ENCODE measurements around the gene GUCA2B. TPM values are rescaled to one million over a fixed set of nuclear protein-coding genes. Genes with fewer than 3 reads are reported as not detected.

Gene GUCA2B
- total RNA-seq, 1 donor from 2014 or later, result not detected

GRCh38 chr1:42173155-42173933 lies 20.1 kb downstream of the GUCA2B start:
- Mint-ChIP-seq H3K36me3 (ENCODE audit: unreplicated experiment) (peaks cover 2% of the 10 kb centered on the region), H3K4me3 (ENCODE audit: unreplicated experiment) (no peak overlapping the region), H3K27me3 (ENCODE audit: unreplicated experiment) (no peaks in the 10 kb centered on the region), H3K27ac (ENCODE audit: unreplicated experiment) (no peak overlapping the region), H3K9me3 (ENCODE audit: unreplicated experiment) (no peaks in the 10 kb centered on the region), H3K4me1 (ENCODE audit: unreplicated experiment) (peaks cover 2% of the 10 kb centered on the region)
- TF ChIP-seq, protein P1, sequence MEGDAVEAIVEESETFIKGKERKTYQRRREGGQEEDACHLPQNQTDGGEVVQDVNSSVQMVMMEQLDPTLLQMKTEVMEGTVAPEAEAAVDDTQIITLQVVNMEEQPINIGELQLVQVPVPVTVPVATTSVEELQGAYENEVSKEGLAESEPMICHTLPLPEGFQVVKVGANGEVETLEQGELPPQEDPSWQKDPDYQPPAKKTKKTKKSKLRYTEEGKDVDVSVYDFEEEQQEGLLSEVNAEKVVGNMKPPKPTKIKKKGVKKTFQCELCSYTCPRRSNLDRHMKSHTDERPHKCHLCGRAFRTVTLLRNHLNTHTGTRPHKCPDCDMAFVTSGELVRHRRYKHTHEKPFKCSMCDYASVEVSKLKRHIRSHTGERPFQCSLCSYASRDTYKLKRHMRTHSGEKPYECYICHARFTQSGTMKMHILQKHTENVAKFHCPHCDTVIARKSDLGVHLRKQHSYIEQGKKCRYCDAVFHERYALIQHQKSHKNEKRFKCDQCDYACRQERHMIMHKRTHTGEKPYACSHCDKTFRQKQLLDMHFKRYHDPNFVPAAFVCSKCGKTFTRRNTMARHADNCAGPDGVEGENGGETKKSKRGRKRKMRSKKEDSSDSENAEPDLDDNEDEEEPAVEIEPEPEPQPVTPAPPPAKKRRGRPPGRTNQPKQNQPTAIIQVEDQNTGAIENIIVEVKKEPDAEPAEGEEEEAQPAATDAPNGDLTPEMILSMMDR (IDR thresholded peaks at IDR 0.05), result peak; percentile 97
- DNase-seq (ENCODE audit: extremely low spot score, unreplicated experiment), result no peak

- TF ChIP-seq, protein P1 (IDR thresholded peaks at IDR 0.05), result no peak
- Mint-ChIP-seq H3K4me1 (ENCODE audit: unreplicated experiment) (peaks cover 2% of the 10 kb centered on the region), H3K4me3 (ENCODE audit: unreplicated experiment) (no peak overlapping the region), H3K27me3 (ENCODE audit: unreplicated experiment) (no peaks in the 10 kb centered on the region), H3K36me3 (ENCODE audit: unreplicated experiment) (peaks cover 2% of the 10 kb centered on the region), H3K27ac (ENCODE audit: unreplicated experiment) (no peak overlapping the region), H3K9me3 (ENCODE audit: unreplicated experiment) (no peaks in the 10 kb centered on the region)
- DNase-seq (ENCODE audit: extremely low spot score, unreplicated experiment), result no peak
Observed at GRCh38 chr1:42173961-42174735, 20.9 kb downstream of the GUCA2B start.

DNA sequence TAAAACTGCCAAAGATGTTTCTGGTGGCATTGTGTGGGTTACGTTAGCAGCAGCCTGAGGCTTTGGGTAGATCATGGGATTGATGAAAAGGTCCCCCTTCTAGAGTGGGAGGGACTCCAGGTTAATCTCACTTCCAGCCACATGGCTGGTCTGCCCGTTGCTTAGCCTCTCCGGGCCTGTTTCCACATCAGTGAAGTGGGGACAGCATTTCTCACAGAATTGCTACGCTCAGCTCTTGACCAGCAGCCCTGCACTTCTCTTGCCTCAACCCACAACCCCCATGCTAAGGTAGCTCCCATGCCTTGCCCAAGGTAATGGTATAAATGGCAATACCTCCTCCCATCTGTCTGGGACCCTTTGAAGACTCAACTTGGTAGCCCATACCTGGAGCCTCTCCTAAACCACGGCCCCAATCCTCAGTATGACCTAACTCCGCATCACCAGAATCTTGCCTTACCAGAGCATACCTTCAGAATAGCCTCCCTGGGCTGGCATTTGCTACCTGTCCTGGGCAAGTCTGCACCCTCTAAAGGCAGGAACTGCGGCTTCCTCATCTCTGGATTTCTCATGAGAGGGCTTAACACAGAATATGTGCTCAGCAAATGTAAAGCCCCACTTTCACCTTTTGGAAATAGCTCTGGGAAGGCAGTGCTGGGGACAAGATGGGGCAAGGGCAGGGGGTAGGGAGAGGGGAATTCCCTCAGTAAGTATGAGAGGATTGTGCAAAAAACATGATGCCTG lies 22.3 kb downstream of the GUCA2B start:
- H3K9me3 Mint-ChIP-seq (ENCODE audit: unreplicated experiment), result no peaks in the 10 kb centered on the region
- H3K27ac Mint-ChIP-seq (ENCODE audit: unreplicated experiment), result no peak overlapping the region
- no peak for DNase-seq (ENCODE audit: extremely low spot score, unreplicated experiment)
- peaks cover 2% of the 10 kb centered on the region for H3K36me3 Mint-ChIP-seq (ENCODE audit: unreplicated experiment)
- TF ChIP-seq, protein P1 (IDR thresholded peaks at IDR 0.05), result no peak
- peaks cover 7% of the 10 kb centered on the region for H3K4me1 Mint-ChIP-seq (ENCODE audit: unreplicated experiment)
- no peak overlapping the region for H3K4me3 Mint-ChIP-seq (ENCODE audit: unreplicated experiment)
- no peaks in the 10 kb centered on the region for H3K27me3 Mint-ChIP-seq (ENCODE audit: unreplicated experiment)

DNA sequence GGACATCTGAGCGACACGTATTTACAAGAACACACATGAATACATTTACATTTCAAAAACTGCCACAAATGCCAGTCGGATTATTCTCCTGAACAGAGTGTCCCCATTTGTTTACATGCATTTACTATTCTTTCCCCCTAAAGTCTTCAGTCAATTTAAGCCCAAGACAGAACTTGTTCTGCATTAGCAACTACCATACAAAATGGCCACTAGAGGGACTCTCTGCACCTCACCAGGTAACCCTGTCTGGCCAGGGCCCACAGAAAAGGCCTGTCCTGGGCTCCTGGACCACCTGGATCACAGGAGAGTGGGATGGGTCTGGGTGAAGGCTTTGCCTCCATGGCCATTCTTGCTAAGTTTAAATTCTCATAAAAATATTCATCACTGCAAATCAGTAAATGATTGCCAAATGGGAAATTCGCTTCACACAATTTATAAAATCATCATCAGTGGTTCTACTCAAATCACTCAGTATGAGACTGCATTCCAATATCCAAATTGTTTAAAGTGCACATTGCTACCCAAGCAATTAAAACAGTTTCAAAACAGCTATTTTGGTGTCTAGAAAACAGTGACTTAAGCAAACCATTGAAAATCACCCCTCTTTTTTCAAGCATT lies 23.8 kb downstream of the GUCA2B start:
- H3K27me3 Mint-ChIP-seq (ENCODE audit: unreplicated experiment), result no peaks in the 10 kb centered on the region
- TF ChIP-seq, protein P1 (IDR thresholded peaks at IDR 0.05), result peak; percentile 79
- peaks cover 2% of the 10 kb centered on the region for H3K36me3 Mint-ChIP-seq (ENCODE audit: unreplicated experiment)
- DNase-seq (ENCODE audit: extremely low spot score, unreplicated experiment), result no peak
- H3K4me1 Mint-ChIP-seq (ENCODE audit: unreplicated experiment), result peaks cover 4% of the 10 kb centered on the region
- H3K4me3 Mint-ChIP-seq (ENCODE audit: unreplicated experiment), result no peak overlapping the region
- H3K9me3 Mint-ChIP-seq (ENCODE audit: unreplicated experiment), result no peaks in the 10 kb centered on the region
- H3K27ac Mint-ChIP-seq (ENCODE audit: unreplicated experiment), result no peak overlapping the region
